HUDEP-2 (cell line): ENCODE results near the gene MRO.
"Not testable (repeated sequence)": the region's sequence is repeated elsewhere in the genome, so short reads cannot be mapped to it uniquely, and the experiment has no call there.

ENCODE experiments used
- DNase-seq, 76 experiments: peaks; one replicate each; lab custom pipeline; 2025; ENCODE audit not compliant: unreplicated experiment in 76 of 76; lab: John Stamatoyannopoulos, UW

MRO gene

GRCh38 chr18:50793641-50794565 lies 25.9 kb downstream of the MRO start:
- DNase-seq = no peak

GRCh38 chr18:50792885-50793284 lies 26.9 kb downstream of the MRO start:
- no peak for DNase-seq

GRCh38 chr18:50791599-50792438 lies 28.0 kb downstream of the MRO start:
- DNase-seq = no peak

GRCh38 chr18:50790948-50791347 lies 28.9 kb downstream of the MRO start:
- DNase-seq = no peak

- no peak for DNase-seq
Observed at GRCh38 chr18:50790241-50790640, 29.6 kb downstream of the MRO start.

GRCh38 chr18:50788284-50788683 lies 31.5 kb downstream of the MRO start:
- no peak for DNase-seq

GRCh38 chr18:50786864-50787263 lies 33.0 kb downstream of the MRO start:
- no peak for DNase-seq

GRCh38 chr18:50783553-50783952 lies 36.3 kb downstream of the MRO start:
- DNase-seq = no peak

- not testable (repeated sequence) for DNase-seq
Observed at GRCh38 chr18:50779021-50779420, 40.8 kb downstream of the MRO start.

- no peak for DNase-seq
Observed at GRCh38 chr18:50776383-50776782, 43.4 kb downstream of the MRO start.

- no peak for DNase-seq
Observed at GRCh38 chr18:50775726-50776125, 44.1 kb downstream of the MRO start.

- no peak for DNase-seq
Observed at GRCh38 chr18:50775207-50775606, 44.6 kb downstream of the MRO start.

GRCh38 chr18:50769463-50769862 lies 50.4 kb downstream of the MRO start:
- no peak for DNase-seq

- no peak for DNase-seq
Observed at GRCh38 chr18:50757358-50757757, 62.5 kb downstream of the MRO start.

- DNase-seq = no peak
Observed at GRCh38 chr18:50754297-50754696, 65.5 kb downstream of the MRO start.

GRCh38 chr18:50753311-50753710 lies 66.5 kb downstream of the MRO start:
- DNase-seq = no peak

- no peak for DNase-seq
Observed at GRCh38 chr18:50751947-50752346, 67.9 kb downstream of the MRO start.

- no peak for DNase-seq
Observed at GRCh38 chr18:50751490-50751889, 68.3 kb downstream of the MRO start.

- no peak for DNase-seq
Observed at GRCh38 chr18:50750546-50750945, 69.3 kb downstream of the MRO start.

GRCh38 chr18:50749945-50750344 lies 69.9 kb downstream of the MRO start:
- no peak for DNase-seq

- DNase-seq = no peak
Observed at GRCh38 chr18:50749421-50749820, 70.4 kb downstream of the MRO start.
